HS-5 (cell line): Measurements from ENCODE around the gene WWOX.

Source experiments
- DNase-seq: peaks from one replicate; pipeline ENCODE4 v3.0.0-alpha.2; 2012; ENCODE audit warnings: low read depth

WWOX gene

DNA sequence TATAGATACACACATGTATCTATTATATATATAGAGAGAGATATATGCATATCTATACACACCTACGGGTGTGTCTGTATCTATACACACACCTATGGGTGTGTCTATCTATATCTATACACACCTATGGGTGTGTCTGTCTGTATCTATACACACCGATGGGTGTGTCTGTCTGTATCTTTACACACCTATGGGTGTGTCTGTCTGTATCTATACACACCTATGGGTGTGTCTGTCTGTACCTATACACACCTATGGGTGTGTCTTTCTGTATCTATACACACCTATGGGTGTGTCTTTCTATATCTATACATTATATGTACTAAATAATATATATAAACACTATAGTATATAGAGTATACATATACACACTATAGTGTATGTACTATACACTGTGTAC lies 762.6 kb downstream of the WWOX start:
- no peak for DNase-seq

DNA sequence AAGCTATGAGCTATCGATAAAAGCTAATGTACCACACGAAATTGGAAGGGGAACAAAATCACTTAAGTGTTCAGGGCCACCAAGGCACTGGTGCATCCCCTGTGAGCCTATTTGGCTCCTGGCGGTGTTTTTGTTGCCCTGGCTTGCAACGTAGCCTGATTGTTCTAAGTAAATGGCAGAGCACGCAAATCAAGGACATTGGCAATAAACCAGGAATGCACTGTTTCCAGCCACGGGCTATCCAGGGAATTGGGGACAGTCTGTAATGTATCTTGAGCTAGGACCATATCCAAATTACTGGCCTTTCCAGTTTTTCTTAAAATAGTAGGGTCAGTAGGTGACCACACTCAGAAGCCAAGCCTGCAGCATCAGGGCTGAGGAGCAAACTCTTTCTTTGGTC lies 767.1 kb downstream of the WWOX start:
- DNase-seq = no peak

- DNase-seq = no peak
Observed at GRCh38 chr16:78869492-78869891, 770.0 kb downstream of the WWOX start.

GRCh38 chr16:78871241-78871640 lies 771.8 kb downstream of the WWOX start:
- no peak for DNase-seq

DNA sequence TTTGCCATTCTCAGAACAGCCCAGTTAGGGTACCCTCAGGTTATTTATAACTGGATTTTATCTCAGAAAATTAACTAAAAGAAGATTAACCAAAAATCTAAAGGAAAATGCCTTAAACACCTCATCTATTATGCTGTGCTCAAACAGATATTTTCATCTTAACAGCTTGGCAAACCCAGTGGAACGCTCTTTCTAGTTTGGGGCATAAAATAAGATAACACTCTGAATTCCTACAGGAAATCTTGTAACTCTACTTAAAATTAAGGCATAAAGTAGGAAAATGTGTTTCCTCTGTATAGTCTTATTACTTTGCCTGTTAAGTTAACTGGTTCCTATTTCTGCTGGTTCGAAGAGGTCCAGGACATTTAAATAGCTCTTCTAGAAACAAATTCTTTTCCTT lies 777.2 kb downstream of the WWOX start:
- DNase-seq = no peak

DNA sequence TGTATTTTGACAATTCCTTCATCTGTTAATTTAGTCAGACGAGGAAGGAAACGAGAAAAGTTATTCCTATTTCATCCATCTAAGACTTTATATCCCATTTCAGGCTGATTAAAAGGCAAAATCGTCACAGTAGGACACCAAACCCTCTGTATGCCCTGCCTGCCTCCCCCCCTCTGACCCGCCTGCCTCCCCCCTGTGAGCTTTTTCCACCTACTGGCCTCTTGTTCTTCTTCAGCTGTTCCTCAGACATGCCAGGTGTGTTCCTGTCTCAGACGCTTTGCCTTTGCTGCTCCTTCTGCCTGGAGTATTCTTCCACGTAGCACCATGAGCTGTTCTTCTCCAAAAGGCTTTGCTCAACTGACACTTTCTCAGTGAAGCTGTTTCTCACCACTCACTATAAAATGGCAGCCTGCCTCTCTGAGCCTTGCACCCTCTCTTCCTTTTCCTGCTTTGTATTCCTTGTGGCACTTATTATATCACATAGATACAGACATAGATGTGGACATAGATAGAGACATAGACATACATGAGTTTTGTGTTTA lies 777.7 kb downstream of the WWOX start:
- DNase-seq = no peak

DNA sequence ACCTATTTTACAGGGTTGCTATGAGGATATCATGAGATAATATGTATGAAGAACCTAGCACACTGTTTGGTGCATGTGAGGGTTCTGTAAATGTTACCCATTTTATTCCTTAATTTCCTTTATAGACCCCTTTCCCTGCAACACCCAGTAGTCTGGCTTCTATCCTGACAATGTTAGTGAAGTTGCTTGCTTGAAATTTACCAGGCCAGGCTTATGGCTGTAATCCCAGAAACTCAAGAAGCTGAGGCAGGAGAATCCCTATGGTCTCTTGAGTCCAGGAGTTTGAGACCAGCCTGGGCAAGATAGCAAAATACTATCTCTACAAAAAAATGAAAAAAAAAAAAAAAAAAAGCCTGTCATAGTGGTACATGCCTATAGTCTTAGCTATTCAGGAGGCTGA lies 779.1 kb downstream of the WWOX start:
- no peak for DNase-seq

- no peak for DNase-seq
Observed at GRCh38 chr16:78879011-78879410, 779.6 kb downstream of the WWOX start.

GRCh38 chr16:78882150-78882549 lies 782.7 kb downstream of the WWOX start:
- no peak for DNase-seq

GRCh38 chr16:78882751-78883150 lies 783.3 kb downstream of the WWOX start:
- no peak for DNase-seq

DNA sequence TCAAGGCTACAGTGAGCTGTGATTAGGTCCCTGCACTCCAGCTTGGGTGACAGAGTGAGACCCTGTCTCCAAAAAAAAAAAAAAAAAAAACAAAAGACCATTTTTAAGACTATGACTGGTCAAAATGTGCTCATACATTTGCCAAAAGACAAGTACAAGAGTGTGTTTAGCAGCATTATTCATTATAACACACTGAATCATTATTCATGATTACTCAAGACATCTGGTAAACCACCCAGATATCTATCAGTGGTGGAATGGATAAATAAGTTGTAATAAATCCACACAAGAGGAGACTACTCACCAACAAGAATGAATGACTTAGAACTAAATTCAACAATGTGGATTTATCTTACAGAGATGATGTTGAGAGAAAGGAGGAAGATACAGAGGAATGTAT lies 784.8 kb downstream of the WWOX start:
- DNase-seq = no peak

GRCh38 chr16:78889346-78889745 lies 789.9 kb downstream of the WWOX start:
- no peak for DNase-seq

- no peak for DNase-seq
Observed at GRCh38 chr16:78890373-78890895, 791.0 kb downstream of the WWOX start.

DNA sequence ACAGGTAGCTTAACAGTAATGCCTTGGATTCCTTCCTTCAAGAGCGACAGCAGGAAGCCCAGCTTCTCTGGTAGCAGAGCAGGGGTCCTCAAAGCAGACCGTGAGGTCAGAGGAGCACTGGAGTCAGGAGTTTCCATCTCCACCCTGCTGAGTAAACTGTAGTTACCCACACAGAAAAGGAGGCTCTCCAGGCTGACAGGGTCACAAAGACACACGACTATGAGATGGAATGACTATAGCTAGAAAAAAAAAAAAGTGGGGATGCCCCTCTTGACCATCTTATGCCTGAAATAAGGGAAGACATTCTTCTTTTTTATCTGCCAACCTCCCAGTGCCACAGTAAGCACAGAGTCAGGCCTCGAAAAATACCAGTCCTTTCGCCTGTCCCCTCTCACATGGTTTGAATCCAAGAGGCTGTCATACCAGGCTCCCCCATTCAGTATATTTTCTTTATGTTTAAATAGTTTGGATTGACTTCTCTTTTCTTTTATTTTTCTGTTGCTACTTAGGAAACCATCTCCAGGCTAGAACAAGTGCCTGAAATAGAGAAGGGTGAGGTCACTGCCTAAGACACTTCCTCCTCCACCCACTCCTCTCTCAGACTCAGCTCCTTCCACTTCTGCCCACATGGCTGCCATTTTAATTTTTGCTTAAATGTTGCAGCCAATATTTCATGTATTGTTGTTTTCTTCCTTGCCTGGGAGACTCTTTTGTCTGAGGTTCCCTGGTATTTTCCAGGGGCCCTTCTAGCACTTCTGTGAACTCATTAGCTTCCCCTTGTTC lies 793.7 kb downstream of the WWOX start:
- no peak for DNase-seq

DNA sequence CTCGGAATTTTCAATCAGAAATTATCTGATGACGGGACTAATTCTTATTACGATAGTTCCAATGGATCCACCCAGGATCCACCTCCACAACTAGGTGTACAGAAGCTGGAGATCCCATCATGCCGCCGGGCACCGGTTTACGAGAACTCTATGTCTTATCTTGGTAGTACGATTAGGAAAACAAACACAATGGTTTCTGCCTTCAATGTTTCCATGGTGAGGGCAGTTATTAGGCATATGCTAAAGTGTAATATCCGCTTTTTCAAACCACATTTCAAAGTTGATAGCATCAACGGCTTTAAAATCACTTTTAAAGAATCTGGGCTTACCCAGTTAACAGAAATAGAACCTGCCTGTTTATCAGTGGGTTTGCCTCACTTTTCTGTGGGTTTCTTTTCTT lies 795.4 kb downstream of the WWOX start:
- DNase-seq = no peak

DNA sequence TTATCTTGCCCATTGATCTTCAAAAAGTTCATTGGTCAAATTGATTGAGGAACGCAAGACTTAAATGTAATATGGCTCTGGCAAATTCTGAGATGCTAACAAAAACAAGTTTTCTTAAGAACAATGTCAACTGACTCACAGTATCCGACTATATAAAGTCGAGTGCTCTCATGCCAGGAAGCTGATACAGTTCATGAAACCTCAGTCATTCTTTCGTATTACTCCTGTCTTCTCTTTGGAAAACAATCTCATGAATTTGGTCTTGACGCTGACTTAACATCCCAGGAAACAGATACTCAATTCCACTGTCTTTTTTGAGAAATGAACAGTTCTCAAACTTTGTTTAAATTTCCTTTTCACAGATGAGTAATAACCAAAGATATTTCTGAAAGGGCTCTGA lies 796.2 kb downstream of the WWOX start:
- DNase-seq = no peak

GRCh38 chr16:78896280-78896679 lies 796.8 kb downstream of the WWOX start:
- no peak for DNase-seq

DNA sequence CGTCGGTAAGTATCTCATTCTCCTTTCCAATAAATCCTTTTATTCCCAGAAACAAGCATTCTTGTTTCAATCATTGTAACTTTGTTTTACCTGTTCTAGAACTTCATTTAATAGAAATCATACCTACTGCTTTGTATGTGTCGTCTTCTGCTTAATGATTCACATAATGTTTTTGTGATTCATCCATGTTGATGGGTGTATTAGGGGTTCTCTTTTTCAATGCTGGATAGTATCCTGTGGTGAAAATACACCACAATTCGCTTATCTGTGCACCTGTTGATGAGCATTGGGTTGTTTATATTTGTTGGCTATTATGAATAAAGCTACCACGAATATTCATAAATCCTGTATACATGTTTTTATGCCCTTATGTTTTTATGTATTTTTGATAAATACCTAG lies 797.8 kb downstream of the WWOX start:
- DNase-seq = no peak

- DNase-seq = no peak
Observed at GRCh38 chr16:78900044-78900811, 800.8 kb downstream of the WWOX start.

GRCh38 chr16:78900966-78901365 lies 801.5 kb downstream of the WWOX start:
- no peak for DNase-seq

GRCh38 chr16:78902321-78902720 lies 802.9 kb downstream of the WWOX start:
- no peak for DNase-seq

DNA sequence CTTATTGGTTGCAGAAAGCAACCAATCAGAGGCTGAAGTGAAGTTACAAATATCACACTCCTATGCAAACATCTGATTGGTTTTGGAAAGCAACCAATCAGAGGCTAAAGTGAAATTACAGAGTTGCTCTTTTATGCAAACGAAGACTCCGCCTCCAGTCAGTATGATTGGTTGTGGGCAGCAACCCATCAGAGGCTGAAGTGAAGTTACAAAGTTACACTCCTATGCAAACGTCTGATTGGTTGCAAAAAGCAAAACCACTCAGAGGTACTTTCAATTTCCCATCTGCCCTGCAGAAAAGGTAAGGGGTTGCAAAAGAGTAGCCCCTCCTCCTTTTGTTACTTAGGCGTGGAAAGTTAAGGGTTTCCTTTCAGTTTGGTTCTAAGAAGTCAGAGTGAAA lies 803.8 kb downstream of the WWOX start:
- DNase-seq = no peak

DNA sequence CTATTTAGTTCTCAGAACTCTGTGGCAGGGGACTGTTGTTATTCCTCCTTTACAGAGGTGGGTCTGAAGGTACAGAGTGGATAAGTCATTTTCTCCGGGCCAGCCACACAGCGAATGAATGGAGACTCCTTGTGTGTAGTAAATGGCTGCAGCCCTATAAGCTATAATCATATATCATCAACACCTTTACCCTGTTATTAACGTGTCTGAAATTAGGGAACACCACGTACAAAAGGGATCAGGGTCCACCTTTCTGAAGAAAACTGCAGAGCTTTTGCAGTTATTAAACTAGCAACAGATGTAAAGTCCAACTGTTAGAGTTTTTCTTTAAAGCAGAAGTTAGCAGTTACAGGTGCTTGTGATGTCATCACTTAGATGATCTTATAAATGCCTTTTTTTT lies 804.4 kb downstream of the WWOX start:
- DNase-seq = no peak
